A549 (cell line): Measurements from ENCODE around the gene ABCB6. TPM values are rescaled to one million over a fixed set of nuclear protein-coding genes. Genes with fewer than 3 reads are reported as not detected.

Experiments used
- ATAC-seq, 2 experiments: fragments of 200-7000 bp in 1 of 2; fragments of >200 bp in 1 of 2; cut with Nextera tagmentation in 1 of 2; cut with Tn5 transposase in 1 of 2; 3 replicates each; pipeline versions ENCODE4 v1.8.0 to v1.9.1; 2018 to 2020; ENCODE audit warnings: mild to moderate bottlenecking in 1 of 2, moderate library complexity in 1 of 2
- CTCF ChIA-PET: fragments of 300-600 bp; sonication (Branson Sonifier 250); formaldehyde crosslinking; extraction: SDS; loops from one replicate; lab custom pipeline; 2021; ENCODE audit warnings: antibody characterized with exemption, inconsistent platforms; lab: Yijun Ruan, JAX
- POLR2A ChIA-PET: fragments of 350-600 bp; formaldehyde crosslinking; extraction: SDS; loops from one replicate; lab custom pipeline; 2021; ENCODE audit warnings: antibody characterized with exemption, inconsistent platforms; lab: Yijun Ruan, JAX
- DNase-seq, 2 experiments: peaks; one replicate each; pipeline versions ENCODE4 v3.0.0 to v3.0.0-alpha.2; 2011 to 2016; ENCODE audit warnings: low read depth in 1 of 2, low spot score in 1 of 2
- FAIRE-seq: peaks from 2 replicates; lab custom pipeline; 2011; peaks lifted over from hg19 to GRCh38; lab: Jason Lieb, UNC
- H3K27ac ChIP-seq, 2 experiments: fragments of >200 bp; sonication (Bioruptor Twin); formaldehyde crosslinking; 3 replicates each; pipeline ENCODE4 v1.5.1; 2016 to 2017
- H3K4me1 ChIP-seq: fragments of >200 bp; sonication (Bioruptor Twin); formaldehyde crosslinking; 3 replicates; pipeline ENCODE4 v1.6.1; 2016
- H3K4me2 ChIP-seq: fragments of >200 bp; sonication (Bioruptor Twin); formaldehyde crosslinking; 3 replicates; pipeline ENCODE4 v1.6.1; 2016
- H3K4me3 ChIP-seq: fragments of >200 bp; sonication (Bioruptor Twin); formaldehyde crosslinking; 3 replicates; pipeline ENCODE4 v1.5.1; 2016
- H3K9me3 ChIP-seq: fragments of >200 bp; sonication (Bioruptor Twin); formaldehyde crosslinking; 3 replicates; pipeline ENCODE4 v1.6.1; 2016
- FOSB ChIP-seq: fragments of 250-450 bp; sonication (Bioruptor Pico); IDR thresholded peaks from 2 replicates; pipeline ENCODE4 v1.5.0; 2020; ENCODE audit warnings: mild to moderate bottlenecking, moderate library complexity
- FOSL2 ChIP-seq, 2 experiments: fragments of 450-650 bp in 1 of 2; fragments of >200 bp in 1 of 2; sonication (Bioruptor Twin) in 1 of 2; formaldehyde crosslinking; IDR thresholded peaks; 2 replicates each; pipeline versions ENCODE4 v1.5.0 to v1.6.1; 2016 to 2020; ENCODE audit warnings: mild to moderate bottlenecking in 1 of 2, moderate library complexity in 1 of 2
- GATA3 ChIP-seq: IDR thresholded peaks from 2 replicates; pipeline ENCODE4 v1.6.1; 2012; ENCODE audit warnings: borderline replicate concordance
- HDAC2 ChIP-seq: fragments of 200-600 bp; sonication (generic); IDR thresholded peaks from 2 replicates; pipeline ENCODE4 v1.6.1; 2016
- HOXB13 ChIP-seq: fragments of 250-450 bp; sonication (Bioruptor Pico); IDR thresholded peaks from 2 replicates; pipeline ENCODE4 v1.5.0; 2020; ENCODE audit warnings: low read depth, mild to moderate bottlenecking, moderate library complexity
- JUN ChIP-seq, 2 experiments: fragments of >200 bp; sonication (Bioruptor Twin); formaldehyde crosslinking; IDR thresholded peaks; 2 replicates in 1 of 2; 3 replicates in 1 of 2; pipeline ENCODE4 v1.6.1; 2016 to 2017
- MAZ ChIP-seq: fragments of 150-350 bp; IDR thresholded peaks from 2 replicates; pipeline ENCODE4 v1.6.1; 2014; ENCODE audit warnings: antibody characterized with exemption, low read depth, low read length, borderline replicate concordance
- NPAS2 ChIP-seq: fragments of 250-450 bp; sonication (Bioruptor Pico); IDR thresholded peaks from 2 replicates; pipeline ENCODE4 v1.8.0; 2022; ENCODE audit warnings: mild to moderate bottlenecking, moderate library complexity, borderline replicate concordance
- PHF8 ChIP-seq: fragments of 200-600 bp; sonication (generic); IDR thresholded peaks from 2 replicates; pipeline ENCODE4 v1.6.1; 2016; ENCODE audit warnings: low read depth, mild to moderate bottlenecking, antibody characterized with exemption, moderate library complexity, borderline replicate concordance
- POLR2A ChIP-seq: IDR thresholded peaks from 2 replicates; pipeline ENCODE4 v1.6.1; 2012; ENCODE audit warnings: mild to moderate bottlenecking, low read length
- SREBF2 ChIP-seq: fragments of 450-650 bp; IDR thresholded peaks from 2 replicates; pipeline ENCODE4 v1.6.1; 2014; ENCODE audit warnings: mild to moderate bottlenecking, moderate library complexity
- TP53 ChIP-seq: fragments of 250-450 bp; sonication (Bioruptor Pico); IDR thresholded peaks from 2 replicates; pipeline ENCODE4 v1.5.0; 2021; ENCODE audit warnings: mild to moderate bottlenecking, moderate library complexity
- WGBS: methylation state at CpG from one replicate; pipeline ENCODE4 v1.1.6; 2017; ENCODE audit errors: missing lambda C conversion rate; 5-methylcytosine and 5-hydroxymethylcytosine counted together
- polyA plus RNA-seq, 4 experiments: library from polyadenylated mRNA; depleted of rRNA in 3 of 4; stranded (reverse); fragments of >200 nt; fragmentation: RNase III in 1 of 4; extraction: RNeasy Plus Mini Kit Qiagen cat#74134 plus additional on column Dnase treatment in 1 of 4; gene quantifications; 2 replicates in 3 of 4; 3 replicates in 1 of 4; pipeline ENCODE4 v1.2.3, GENCODE V29; 2011 to 2017
- TF ChIP-seq, protein P1 (sequence below): fragments of 250-450 bp; sonication (Bioruptor Pico); IDR thresholded peaks from 2 replicates; pipeline ENCODE4 v1.5.0; 2020; ENCODE audit warnings: low read depth, mild to moderate bottlenecking, moderate library complexity
- TF ChIP-seq, protein P2 (sequence below): IDR thresholded peaks from 2 replicates; pipeline ENCODE4 v1.6.1; 2012; ENCODE audit warnings: low read depth, borderline replicate concordance
- TF ChIP-seq, protein P3 (sequence below): fragments of >200 bp; sonication (Bioruptor Twin); formaldehyde crosslinking; IDR thresholded peaks from 3 replicates; pipeline ENCODE4 v1.6.1; 2016
- TF ChIP-seq, protein P4 (sequence below): IDR thresholded peaks from 2 replicates; pipeline ENCODE4 v1.6.1; 2012
- TF ChIP-seq, protein P5 (sequence below): IDR thresholded peaks from 2 replicates; pipeline ENCODE4 v1.6.1; 2012
- TF ChIP-seq, protein P6 (sequence below): fragments of 250-450 bp; sonication (Bioruptor Pico); IDR thresholded peaks from 2 replicates; pipeline ENCODE4 v1.5.0; 2021; ENCODE audit warnings: mild to moderate bottlenecking, moderate library complexity, borderline replicate concordance

Gene ABCB6
- polyA plus RNA-seq, 2 of the 4 experiments (the other 2 are of a cell fraction), result 51.3 to 62.5 TPM

DNA sequence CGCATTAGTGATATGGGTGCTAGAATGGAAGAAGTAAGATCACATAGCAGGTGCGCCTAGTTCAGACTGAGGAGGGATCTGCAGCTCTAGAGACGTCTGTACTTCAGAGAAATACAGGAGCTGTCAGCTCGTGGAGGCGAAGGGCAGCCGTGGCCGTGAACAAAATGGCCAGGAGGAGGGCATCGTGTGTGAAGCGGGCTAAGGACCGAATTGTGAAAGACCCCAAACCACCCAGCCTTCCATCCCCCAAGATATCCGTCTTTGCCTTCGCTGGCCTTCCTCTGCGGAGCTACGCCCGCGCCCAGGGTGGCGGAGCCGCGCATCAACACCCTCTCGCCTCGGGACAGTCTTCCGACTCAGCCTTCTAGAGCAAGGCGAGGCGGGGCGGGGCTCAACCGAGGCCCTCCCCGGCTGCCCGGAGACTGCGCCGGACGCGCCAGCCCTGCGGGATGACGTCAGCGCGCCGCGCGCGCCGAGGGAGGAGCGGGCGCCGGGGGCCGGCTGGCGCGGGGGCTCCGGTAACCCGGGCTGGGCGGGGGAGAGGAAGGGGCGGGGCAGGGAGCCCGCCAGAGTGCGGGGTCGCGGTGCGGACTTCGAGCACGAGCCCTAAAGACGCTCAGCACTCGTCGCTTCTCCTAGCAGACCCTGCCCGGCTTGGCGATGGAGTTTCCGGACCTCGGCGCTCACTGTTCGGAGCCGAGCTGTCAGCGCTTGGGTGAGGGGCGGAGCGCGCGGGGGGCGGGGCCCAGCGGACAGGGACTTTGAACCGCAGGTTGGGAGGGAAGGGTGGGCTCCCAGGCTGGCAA, 12.2 kb downstream of the ABCB6 start, which contains the start of gene ZFAND2B:
TSS of gene ZFAND2B (plus strand) at position 455 of the 806 bp plus-strand sequence. CDS start at position 661, 206 bp downstream.
- POLR2A ChIA-PET, result interaction anchor here (0.6 to 3.9 kb wide), 15 partner anchors 9 to 182 kb away, joined by 3 to 25 read pairs (median 5); partner anchors contain the start of genes ABCB6, ANKZF1, CNPPD1 and DNAJB2
- no peak for TF ChIP-seq FOSB
- TF ChIP-seq GATA3, result peak; percentile 31; the same call in 1 of the 2 replicates
- TF ChIP-seq, protein P1, sequence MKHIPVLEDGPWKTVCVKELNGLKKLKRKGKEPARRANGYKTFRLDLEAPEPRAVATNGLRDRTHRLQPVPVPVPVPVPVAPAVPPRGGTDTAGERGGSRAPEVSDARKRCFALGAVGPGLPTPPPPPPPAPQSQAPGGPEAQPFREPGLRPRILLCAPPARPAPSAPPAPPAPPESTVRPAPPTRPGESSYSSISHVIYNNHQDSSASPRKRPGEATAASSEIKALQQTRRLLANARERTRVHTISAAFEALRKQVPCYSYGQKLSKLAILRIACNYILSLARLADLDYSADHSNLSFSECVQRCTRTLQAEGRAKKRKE (CRISPR knock-in tag), result peak; percentile 64; the same call in 1 of the 2 replicates
- TF ChIP-seq POLR2A, result peak; percentile 96
- TF ChIP-seq, protein P2, sequence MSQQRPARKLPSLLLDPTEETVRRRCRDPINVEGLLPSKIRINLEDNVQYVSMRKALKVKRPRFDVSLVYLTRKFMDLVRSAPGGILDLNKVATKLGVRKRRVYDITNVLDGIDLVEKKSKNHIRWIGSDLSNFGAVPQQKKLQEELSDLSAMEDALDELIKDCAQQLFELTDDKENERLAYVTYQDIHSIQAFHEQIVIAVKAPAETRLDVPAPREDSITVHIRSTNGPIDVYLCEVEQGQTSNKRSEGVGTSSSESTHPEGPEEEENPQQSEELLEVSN, result peak; percentile 63; the same call in 1 of the 2 replicates
- TF ChIP-seq FOSL2 (IDR thresholded peaks at IDR 0.05), result no peak
- TF ChIP-seq FOSL2 (CRISPR knock-in tag; IDR thresholded peaks at IDR 0.05), result peak; percentile 55
- TF ChIP-seq HDAC2, result no peak
- no peak for TF ChIP-seq HOXB13 (CRISPR knock-in tag)
- TF ChIP-seq TP53, result 0 out of 2 replicates have a peak, but pooled peaks have one; percentile 58
- TF ChIP-seq, protein P3, sequence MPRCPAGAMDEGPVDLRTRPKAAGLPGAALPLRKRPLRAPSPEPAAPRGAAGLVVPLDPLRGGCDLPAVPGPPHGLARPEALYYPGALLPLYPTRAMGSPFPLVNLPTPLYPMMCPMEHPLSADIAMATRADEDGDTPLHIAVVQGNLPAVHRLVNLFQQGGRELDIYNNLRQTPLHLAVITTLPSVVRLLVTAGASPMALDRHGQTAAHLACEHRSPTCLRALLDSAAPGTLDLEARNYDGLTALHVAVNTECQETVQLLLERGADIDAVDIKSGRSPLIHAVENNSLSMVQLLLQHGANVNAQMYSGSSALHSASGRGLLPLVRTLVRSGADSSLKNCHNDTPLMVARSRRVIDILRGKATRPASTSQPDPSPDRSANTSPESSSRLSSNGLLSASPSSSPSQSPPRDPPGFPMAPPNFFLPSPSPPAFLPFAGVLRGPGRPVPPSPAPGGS, result peak; percentile 72
- no peak for TF ChIP-seq NPAS2 (CRISPR knock-in tag)
- TF ChIP-seq, protein P4, sequence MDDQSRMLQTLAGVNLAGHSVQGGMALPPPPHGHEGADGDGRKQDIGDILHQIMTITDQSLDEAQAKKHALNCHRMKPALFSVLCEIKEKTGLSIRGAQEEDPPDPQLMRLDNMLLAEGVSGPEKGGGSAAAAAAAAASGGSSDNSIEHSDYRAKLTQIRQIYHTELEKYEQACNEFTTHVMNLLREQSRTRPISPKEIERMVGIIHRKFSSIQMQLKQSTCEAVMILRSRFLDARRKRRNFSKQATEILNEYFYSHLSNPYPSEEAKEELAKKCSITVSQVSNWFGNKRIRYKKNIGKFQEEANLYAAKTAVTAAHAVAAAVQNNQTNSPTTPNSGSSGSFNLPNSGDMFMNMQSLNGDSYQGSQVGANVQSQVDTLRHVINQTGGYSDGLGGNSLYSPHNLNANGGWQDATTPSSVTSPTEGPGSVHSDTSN, result peak; percentile 58
- TF ChIP-seq, protein P5, sequence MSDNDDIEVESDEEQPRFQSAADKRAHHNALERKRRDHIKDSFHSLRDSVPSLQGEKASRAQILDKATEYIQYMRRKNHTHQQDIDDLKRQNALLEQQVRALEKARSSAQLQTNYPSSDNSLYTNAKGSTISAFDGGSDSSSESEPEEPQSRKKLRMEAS, result peak; percentile 57; the same call in 1 of the 2 replicates
- peak; percentile 87 to 95 for TF ChIP-seq JUN (IDR thresholded peaks at IDR 0.05)
- TF ChIP-seq MAZ, result peak; percentile 61; the same call in 1 of the 2 replicates
- no peak for TF ChIP-seq SREBF2
- TF ChIP-seq, protein P6, sequence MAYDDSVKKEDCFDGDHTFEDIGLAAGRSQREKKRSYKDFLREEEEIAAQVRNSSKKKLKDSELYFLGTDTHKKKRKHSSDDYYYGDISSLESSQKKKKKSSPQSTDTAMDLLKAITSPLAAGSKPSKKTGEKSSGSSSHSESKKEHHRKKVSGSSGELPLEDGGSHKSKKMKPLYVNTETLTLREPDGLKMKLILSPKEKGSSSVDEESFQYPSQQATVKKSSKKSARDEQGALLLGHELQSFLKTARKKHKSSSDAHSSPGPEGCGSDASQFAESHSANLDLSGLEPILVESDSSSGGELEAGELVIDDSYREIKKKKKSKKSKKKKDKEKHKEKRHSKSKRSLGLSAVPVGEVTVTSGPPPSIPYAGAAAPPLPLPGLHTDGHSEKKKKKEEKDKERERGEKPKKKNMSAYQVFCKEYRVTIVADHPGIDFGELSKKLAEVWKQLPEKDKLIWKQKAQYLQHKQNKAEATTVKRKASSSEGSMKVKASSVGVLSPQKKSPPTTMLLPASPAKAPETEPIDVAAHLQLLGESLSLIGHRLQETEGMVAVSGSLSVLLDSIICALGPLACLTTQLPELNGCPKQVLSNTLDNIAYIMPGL (CRISPR knock-in tag), result no peak
- TF ChIP-seq PHF8, result peak; percentile 75; the same call in 1 of the 2 replicates
- peak within 1 kb of the TSS; percentile 53 for H3K4me3 ChIP-seq

More for the DNA sequence above, 12.2 kb downstream of the ABCB6 start, which contains the start of gene ZFAND2B:
- Histone ChIP-seq H3K4me1 (peaks cover 16% of the 10 kb centered on the region), H3K27ac (peak within 1 kb of the TSS; percentile 95 to 98), H3K4me2 (peak within 1 kb of the TSS; percentile 85), H3K9me3 (peaks cover 3% of the 10 kb centered on the region; the same call in 1 of the 3 replicates)
- 1% methylated on average over 37 of the region's 76 CpGs for WGBS
- FAIRE-seq (no peak), DNase-seq (peak; percentile 89 to 91), ATAC-seq (peak; percentile 85 to 93)
- CTCF ChIA-PET, result interaction anchor here (0.7 to 3.2 kb wide), 14 partner anchors 10 to 330 kb away, joined by 3 to 20 read pairs (median 4); partner anchors contain the start of gene NHEJ1
